GM19397 (cell line): Measurements from ENCODE around the gene RAB31.

Source experiments
- ATAC-seq: cut with Tn5 transposase; IDR thresholded peaks from one replicate; pipeline ENCODE4 v1.9.1; 2021; ENCODE audit warnings: mild to moderate bottlenecking, moderate library complexity; ENCODE audit not compliant: unreplicated experiment

The RAB31 gene

GRCh38 chr18:9834551-9834950, 126.5 kb downstream of the RAB31 start:
- no peak for ATAC-seq

- ATAC-seq = no peak
These were observed 127.1 kb downstream of the RAB31 start for GRCh38 chr18:9835113-9835755.

GRCh38 chr18:9835825-9836224, 127.7 kb downstream of the RAB31 start:
- no peak for ATAC-seq

- ATAC-seq = no peak
These were observed 130.2 kb downstream of the RAB31 start for GRCh38 chr18:9838144-9838877.

- no peak for ATAC-seq
These were observed 131.1 kb downstream of the RAB31 start for GRCh38 chr18:9839211-9839610.

- no peak for ATAC-seq
These were observed 131.8 kb downstream of the RAB31 start for GRCh38 chr18:9839853-9840252.

- ATAC-seq = no peak
These were observed 133.7 kb downstream of the RAB31 start for GRCh38 chr18:9841752-9842151.

- ATAC-seq = no peak
These were observed 134.3 kb downstream of the RAB31 start for GRCh38 chr18:9842448-9842847.

- ATAC-seq = no peak
These were observed 137.2 kb downstream of the RAB31 start for GRCh38 chr18:9845256-9845655.

GRCh38 chr18:9846162-9846925, 138.2 kb downstream of the RAB31 start:
- ATAC-seq = no peak

- ATAC-seq = no peak
These were observed 140.2 kb downstream of the RAB31 start for GRCh38 chr18:9848170-9848879.

GRCh38 chr18:9849407-9850283, 141.5 kb downstream of the RAB31 start:
- ATAC-seq = no peak

- no peak for ATAC-seq
These were observed 142.2 kb downstream of the RAB31 start for GRCh38 chr18:9850309-9850708.

- no peak for ATAC-seq
These were observed 143.4 kb downstream of the RAB31 start for GRCh38 chr18:9851511-9851910.

- ATAC-seq = no peak
These were observed 144.4 kb downstream of the RAB31 start for GRCh38 chr18:9852266-9853081.

GRCh38 chr18:9854801-9855676, 146.9 kb downstream of the RAB31 start:
- no peak for ATAC-seq

- ATAC-seq = no peak
These were observed 147.6 kb downstream of the RAB31 start for GRCh38 chr18:9855681-9856080.

- ATAC-seq = no peak
These were observed 148.0 kb downstream of the RAB31 start for GRCh38 chr18:9856092-9856491.
